GM12878 (cell line): ENCODE data around the gene DHDDS. TPM values are rescaled to one million over a fixed set of nuclear protein-coding genes. Genes with fewer than 3 reads are reported as not detected.
A peak's percentile ranks its signal among the peaks of the same experiment; 100 is the strongest.
"Not testable (repeated sequence)": the region's sequence is repeated elsewhere in the genome, so short reads cannot be mapped to it uniquely, and the experiment has no call there.

Source experiments
- ATAC-seq: fragments of 200-7000 bp; cut with Tn5 transposase; 3 replicates; pipeline ENCODE4 v1.9.1; 2020; ENCODE audit warnings: mild to moderate bottlenecking, moderate library complexity
- BruUV-seq: library from RNA; stranded (reverse); fragments of 400-500 nt; replicated peaks from 2 replicates; lab custom pipeline; 2021; lab: Mats Ljungman, UMichigan
- CTCF ChIA-PET: fragments of 300-600 bp; sonication (Branson Sonifier 250); formaldehyde crosslinking; extraction: SDS; loops from one replicate; lab custom pipeline; 2021; ENCODE audit warnings: inconsistent platforms; lab: Yijun Ruan, JAX
- POLR2A ChIA-PET: fragments of 350-600 bp; formaldehyde crosslinking; extraction: SDS; loops from one replicate; lab custom pipeline; 2021; ENCODE audit warnings: inconsistent platforms; lab: Charles Lee
- RAD21 ChIA-PET: fragments of 300-600 bp; sonication (Branson Sonifier 250); formaldehyde crosslinking; loops from one replicate; lab custom pipeline; 2023; ENCODE audit warnings: antibody characterized with exemption; ENCODE audit not compliant: unreplicated experiment; lab: Charles Lee
- SMC1A ChIA-PET: fragments of 300-600 bp; sonication (Branson Sonifier 250); formaldehyde crosslinking; loops from one replicate; lab custom pipeline; 2023; ENCODE audit not compliant: unreplicated experiment, uncharacterized antibody; lab: Charles Lee
- DNase-seq: peaks from one replicate; pipeline ENCODE4 v3.0.0-alpha.2; 2011; ENCODE audit warnings: low read depth, low spot score
- FAIRE-seq: peaks from 3 replicates; lab custom pipeline; 2011; peaks lifted over from hg19 to GRCh38; lab: Jason Lieb, UNC
- H2AFZ ChIP-seq: 2 replicates; pipeline ENCODE4 v1.6.0; 2011; ENCODE audit warnings: low read depth, low read length, control low read depth; ENCODE audit not compliant: control insufficient read depth
- H3K27ac ChIP-seq: 2 replicates; pipeline ENCODE4 v1.5.1; 2011; ENCODE audit warnings: control low read depth; ENCODE audit not compliant: control insufficient read depth, insufficient read depth
- H3K27me3 ChIP-seq, 2 experiments: replicated peaks in 1 of 2; 2 replicates each; pipeline versions ENCODE4 v1.6.0 to v1.6.1; 2011; ENCODE audit warnings: low read length in 1 of 2; ENCODE audit not compliant: control insufficient read depth in 2 of 2, insufficient read depth in 2 of 2
- H3K36me3 ChIP-seq, 2 experiments: 2 replicates each; pipeline ENCODE4 v1.5.1; 2011; ENCODE audit warnings: low read length in 1 of 2; ENCODE audit not compliant: control insufficient read depth in 2 of 2, insufficient read depth in 2 of 2
- H3K4me1 ChIP-seq: 2 replicates; pipeline ENCODE4 v1.6.1; 2011; ENCODE audit warnings: mild to moderate bottlenecking, low read length, moderate library complexity, mixed read lengths; ENCODE audit not compliant: control insufficient read depth, insufficient read depth
- H3K4me2 ChIP-seq: 2 replicates; pipeline ENCODE4 v1.6.0; 2011; ENCODE audit warnings: control low read depth; ENCODE audit not compliant: control insufficient read depth, insufficient read depth
- H3K4me3 ChIP-seq: fragments of 200-600 bp; sonication (generic); 2 replicates; pipeline ENCODE4 v1.5.1; 2016
- H3K79me2 ChIP-seq: 2 replicates; pipeline ENCODE4 v1.6.0; 2011; ENCODE audit warnings: low read length; ENCODE audit not compliant: control insufficient read depth, insufficient read depth
- H3K9ac ChIP-seq: 2 replicates; pipeline ENCODE4 v1.8.0; 2011; ENCODE audit warnings: low read length, control low read depth, mixed read lengths; ENCODE audit not compliant: control insufficient read depth, insufficient read depth
- H3K9me3 ChIP-seq: replicated peaks from 3 replicates; pipeline ENCODE4 v1.5.1; 2011; ENCODE audit warnings: mild to moderate bottlenecking, low read length; ENCODE audit not compliant: control insufficient read depth, insufficient read depth
- H4K20me1 ChIP-seq: 2 replicates; pipeline ENCODE4 v1.6.0; 2011; ENCODE audit not compliant: control insufficient read depth, insufficient read depth
- BACH1 ChIP-seq: fragments of 450-650 bp; IDR thresholded peaks from 2 replicates; pipeline ENCODE4 v1.6.1; 2017; ENCODE audit warnings: mild to moderate bottlenecking, borderline replicate concordance
- CBFB ChIP-seq: IDR thresholded peaks from 2 replicates; pipeline ENCODE4 v1.6.1; 2016; ENCODE audit warnings: antibody characterized with exemption, low read depth
- EP300 ChIP-seq, 2 experiments: fragments of 150-350 bp in 1 of 2; IDR thresholded peaks; 2 replicates each; pipeline ENCODE4 v1.6.1; 2011 to 2012; ENCODE audit warnings: low read depth in 2 of 2, low read length in 2 of 2, borderline replicate concordance in 1 of 2, improper control_type of control experiment in 1 of 2, inconsistent platforms in 1 of 2; ENCODE audit not compliant: control insufficient read depth in 1 of 2
- PAX8 ChIP-seq: fragments of 450-650 bp; IDR thresholded peaks from 2 replicates; pipeline ENCODE4 v1.6.1; 2017; ENCODE audit warnings: mild to moderate bottlenecking, moderate library complexity
- POLR2AphosphoS5 ChIP-seq: IDR thresholded peaks from 2 replicates; pipeline ENCODE4 v1.6.1; 2011; ENCODE audit warnings: mild to moderate bottlenecking, low read length, inconsistent platforms
- WGBS: methylation state at CpG from one replicate; pipeline ENCODE4 v1.1.6; 2016; ENCODE audit warnings: low lambda C conversion rate; ENCODE audit not compliant: insufficient replicate concordance, insufficient coverage; ENCODE audit errors: missing lambda C conversion rate; 5-methylcytosine and 5-hydroxymethylcytosine counted together
- in situ Hi-C: fragments of 300-500 bp; cut with MboI; formaldehyde crosslinking; loops from 9 replicates; pipeline ENCODE4 v1.14.3; 2018; ENCODE audit warnings: mixed read lengths
- intact Hi-C: fragments of 100-400 bp; cut with micrococcal nuclease; formaldehyde crosslinking; loops from one replicate; pipeline ENCODE4 v1.14.2; 2022; ENCODE audit not compliant: unreplicated experiment
- polyA plus RNA-seq, 11 experiments: library from polyadenylated mRNA; depleted of rRNA in 4 of 11; unstranded in 6 of 11; stranded (reverse) in 5 of 11; fragments of >200 nt; fragmentation: Nextera tagmentation in 4 of 11; fragmentation: Illumina TruSeq in 1 of 11; extraction: Ambion mirVana in 4 of 11; extraction: Trizol in 1 of 11; gene quantifications; 1 replicate in 1 of 11; 2 replicates in 10 of 11; pipeline versions ENCODE4 v1.2.1 to v1.2.3, GENCODE V29; 2011 to 2016; ENCODE audit warnings: inconsistent platforms in 2 of 11, missing spikeins in 2 of 11, low read depth in 1 of 11
- total RNA-seq, 4 experiments: library from RNA; depleted of rRNA in 3 of 4; stranded (reverse); fragments of >200 nt in 3 of 4; fragmentation: Illumina TruSeq in 1 of 4; extraction: Trizol in 1 of 4; gene quantifications; 2 replicates each; pipeline versions ENCODE4 v1.2.1 to v1.2.3, GENCODE V29; 2013 to 2021
- TF ChIP-seq, protein P1 (sequence below): fragments of 450-650 bp; IDR thresholded peaks from 2 replicates; pipeline ENCODE4 v1.6.1; 2016; ENCODE audit warnings: mild to moderate bottlenecking

DHDDS gene
- total and polyA plus RNA-seq, 10 of the 15 experiments (the other 5 are each of a cell fraction or from before 2014, with no cell fraction given), result 22.7 to 47.5 (median 36.4) TPM

DNA sequence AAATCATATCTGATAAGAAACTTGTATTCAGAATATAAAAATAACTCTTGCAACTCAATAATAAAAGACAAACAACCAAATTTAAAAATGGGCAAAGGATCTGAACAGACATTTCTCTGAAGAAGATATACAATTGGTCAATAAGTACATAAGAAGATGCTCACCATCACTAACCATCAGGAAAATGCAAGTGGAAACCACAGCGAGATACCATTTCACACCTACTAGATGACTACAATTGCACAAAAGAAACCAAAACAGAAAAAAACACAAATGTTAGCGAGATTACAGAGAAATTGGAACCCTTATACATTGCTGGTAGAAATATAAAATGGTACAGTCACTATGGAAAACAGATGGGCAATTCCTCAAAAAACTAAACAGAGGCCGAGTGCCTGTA is 48.0 kb upstream of the DHDDS start:
- no peaks in the 10 kb centered on the region for H3K9me3 ChIP-seq
- in situ Hi-C loops, result no loop called here
- H3K79me2 ChIP-seq, result no peaks in the 10 kb centered on the region
- no peak for FAIRE-seq
- intact Hi-C loops, result no loop called here
- H2AFZ ChIP-seq, result no peak overlapping the region
- H3K9ac ChIP-seq, result no peak overlapping the region
- H4K20me1 ChIP-seq, result no peaks in the 10 kb centered on the region
- POLR2A ChIA-PET, result no interaction called here
- no peak overlapping the region for H3K4me2 ChIP-seq
- CTCF ChIA-PET, result no interaction called here
- TF ChIP-seq PAX8, result no peak
- TF ChIP-seq, protein P1, sequence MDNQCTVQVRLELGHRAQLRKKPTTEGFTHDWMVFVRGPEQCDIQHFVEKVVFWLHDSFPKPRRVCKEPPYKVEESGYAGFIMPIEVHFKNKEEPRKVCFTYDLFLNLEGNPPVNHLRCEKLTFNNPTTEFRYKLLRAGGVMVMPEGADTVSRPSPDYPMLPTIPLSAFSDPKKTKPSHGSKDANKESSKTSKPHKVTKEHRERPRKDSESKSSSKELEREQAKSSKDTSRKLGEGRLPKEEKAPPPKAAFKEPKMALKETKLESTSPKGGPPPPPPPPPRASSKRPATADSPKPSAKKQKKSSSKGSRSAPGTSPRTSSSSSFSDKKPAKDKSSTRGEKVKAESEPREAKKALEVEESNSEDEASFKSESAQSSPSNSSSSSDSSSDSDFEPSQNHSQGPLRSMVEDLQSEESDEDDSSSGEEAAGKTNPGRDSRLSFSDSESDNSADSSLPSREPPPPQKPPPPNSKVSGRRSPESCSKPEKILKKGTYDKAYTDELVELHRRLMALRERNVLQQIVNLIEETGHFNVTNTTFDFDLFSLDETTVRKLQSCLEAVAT, result 0 out of 2 replicates have a peak, but pooled peaks have one; percentile 19
- TF ChIP-seq BACH1, result no peak
- TF ChIP-seq CBFB, result no peak
- TF ChIP-seq POLR2AphosphoS5, result no peak
- no peak for TF ChIP-seq EP300 (IDR thresholded peaks at IDR 0.05; ENCODE audit: borderline replicate concordance in 1 of 2, control insufficient read depth in 1 of 2, low read depth in 2 of 2, low read length in 2 of 2)
- H3K4me3 ChIP-seq, result no peak overlapping the region
- WGBS, result 35% methylated on average over 3 of the region's 3 CpGs
- no peak overlapping the region for H3K27ac ChIP-seq
- DNase-seq, result no peak
- ATAC-seq, result peak; percentile 28; the same call in 1 of the 3 replicates
- no TSS peak for BruUV-seq
- H3K27me3 ChIP-seq, result no peaks in the 10 kb centered on the region
- no peaks in the 10 kb centered on the region for H3K4me1 ChIP-seq
- RAD21 ChIA-PET, result no interaction called here
- SMC1A ChIA-PET, result interaction anchor here (0.9 kb wide), 1 partner anchor 11 kb away, joined by 3 read pairs; no protein-coding TSS in a partner anchor
- no peaks in the 10 kb centered on the region for H3K36me3 ChIP-seq

DNA sequence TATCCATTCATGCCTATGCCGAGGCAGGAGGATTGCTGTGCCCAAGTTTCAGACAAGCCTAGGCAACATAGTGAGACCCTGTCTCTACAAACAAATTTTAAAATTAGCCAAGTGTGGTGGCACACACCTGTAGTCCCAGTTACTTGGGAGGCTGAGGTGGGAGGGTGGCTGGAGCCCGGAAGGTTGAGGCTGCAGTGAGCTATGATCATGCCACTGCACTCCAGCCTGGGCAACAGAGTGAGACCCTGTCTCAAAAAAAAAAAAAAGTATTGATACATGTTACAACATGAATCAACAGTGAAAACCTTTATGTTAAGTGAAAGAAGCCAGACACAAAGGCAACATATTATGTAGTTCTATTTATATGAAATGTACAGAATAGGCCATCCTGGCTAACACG is 47.1 kb upstream of the DHDDS start:
- H3K4me3 ChIP-seq, H3K4me1 ChIP-seq, H2AFZ ChIP-seq, H3K27me3 ChIP-seq, H3K27ac ChIP-seq, intact Hi-C loops, BruUV-seq, H3K4me2 ChIP-seq, H3K36me3 ChIP-seq, FAIRE-seq, ATAC-seq, DNase-seq, in situ Hi-C loops, H4K20me1 ChIP-seq, H3K9ac ChIP-seq, H3K9me3 ChIP-seq, CTCF ChIA-PET, H3K79me2 ChIP-seq: not testable (repeated sequence)
- ChIA-PET RAD21 (interaction anchor here (0.7 kb wide), 1 partner anchor 12 kb away, joined by 3 read pairs; no protein-coding TSS in a partner anchor), SMC1A (interaction anchor here (0.5 kb wide), 1 partner anchor 164 kb away, joined by 3 read pairs; no protein-coding TSS in a partner anchor), POLR2A (interaction anchor here (0.7 kb wide), 1 partner anchor 174 kb away, joined by 4 read pairs; no protein-coding TSS in a partner anchor)
- 92% methylated on average over 3 of the region's 3 CpGs for WGBS
